Lung (tissue), 12 donors: ENCODE results near the gene RAB3GAP1. TPM values are rescaled to one million over a fixed set of nuclear protein-coding genes. Genes with fewer than 3 reads are reported as not detected.

Source experiments
- ATAC-seq: fragments of 200-7000 bp; cut with Tn5 transposase; one replicate; pipeline ENCODE4 v1.9.1; 2020; ENCODE audit warnings: moderate number of reproducible peaks; ENCODE audit not compliant: insufficient read depth, low FRiP score
- DNase-seq, 3 donors: peaks; one replicate each; pipeline ENCODE4 v3.0.0-alpha.2; 2013 to 2017
- H3K27ac ChIP-seq, 2 donors: one replicate each; pipeline ENCODE4 v1.5.1; 2013; ENCODE audit warnings: mild to moderate bottlenecking in 2 of 2, moderate library complexity in 2 of 2, control low read depth in 1 of 2, inconsistent platforms in 1 of 2, low read depth in 1 of 2, low read length in 1 of 2
- H3K27me3 ChIP-seq, 3 donors: one replicate each; pipeline ENCODE4 v1.5.1; 2013; ENCODE audit warnings: low read length in 2 of 3; ENCODE audit not compliant: control insufficient read depth in 3 of 3, insufficient read depth in 3 of 3
- H3K36me3 ChIP-seq, 4 donors: one replicate each; pipeline ENCODE4 v1.5.1; 2013; ENCODE audit warnings: low read length in 4 of 4, mild to moderate bottlenecking in 1 of 4, moderate library complexity in 1 of 4; ENCODE audit not compliant: control insufficient read depth in 4 of 4, insufficient read depth in 4 of 4
- H3K4me1 ChIP-seq, 5 donors: one replicate each; pipeline ENCODE4 v1.5.1; 2013; ENCODE audit warnings: low read length in 5 of 5, mild to moderate bottlenecking in 2 of 5, moderate library complexity in 1 of 5; ENCODE audit not compliant: control insufficient read depth in 5 of 5, insufficient read depth in 5 of 5
- H3K4me3 ChIP-seq: one replicate; pipeline ENCODE4 v1.5.1; 2013; ENCODE audit warnings: mild to moderate bottlenecking, control low read depth, moderate library complexity
- H3K9ac ChIP-seq, 2 donors: one replicate each; pipeline ENCODE4 v1.5.1; 2013; ENCODE audit warnings: low read length in 2 of 2, control low read depth in 1 of 2; ENCODE audit not compliant: insufficient read depth in 1 of 2
- H3K9me3 ChIP-seq, 4 donors: one replicate each; pipeline ENCODE4 v1.5.1; 2013; ENCODE audit warnings: low read length in 3 of 4, mild to moderate bottlenecking in 1 of 4, moderate library complexity in 1 of 4; ENCODE audit not compliant: control insufficient read depth in 4 of 4, insufficient read depth in 3 of 4
- CTCF ChIP-seq: IDR thresholded peaks from 2 replicates; pipeline ENCODE4 v1.5.1; 2012; ENCODE audit warnings: mild to moderate bottlenecking; ENCODE audit errors: control extremely low read depth, extremely low read depth
- WGBS, 2 donors: extraction: QIAGEN DNeasy Blood & Tissue Kit; methylation state at CpG; one replicate each; pipeline ENCODE4 v1.1.7; 2013; 5-methylcytosine and 5-hydroxymethylcytosine counted together
- polyA plus RNA-seq, 2 donors: library from polyadenylated mRNA; stranded (reverse); fragments of 200-250 nt; gene quantifications; one replicate each; pipeline ENCODE4 v1.2.1, GENCODE V29; 2013
- total RNA-seq, 2 donors: library from RNA; depleted of rRNA in 1 of 2; stranded (reverse); fragments of >200 nt in 1 of 2; gene quantifications; one replicate each; pipeline ENCODE4 v1.2.1, GENCODE V29; 2014 to 2021
- donor health status: control.
- donor health status: control.
- donor health status: Bipolar disorder and iron deficiency.
- donor health status: healthy.
- donor health status: DM: yes; HTN: yes; CAD: no.

RAB3GAP1 gene
- total and polyA plus RNA-seq, 4 donors = 15.2 to 107 (median 25.4) TPM

- 91 to 93% methylated on average over 11 of the region's 11 CpGs for WGBS, 2 donors
- Histone ChIP-seq H3K9ac (no peak overlapping the region), H3K27ac (no peak overlapping the region), H3K4me3 (no peak overlapping the region), H3K9me3 (peaks cover 0 to 2% (median 0%) of the 10 kb centered on the region in 4 donors), H3K4me1 (no peaks in the 10 kb centered on the region), H3K36me3 (peaks cover 30 to 43% (median 36%) of the 10 kb centered on the region in 4 donors), H3K27me3 (no peaks in the 10 kb centered on the region)
- DNase-seq = no peak
- ATAC-seq = no peak
- no peak for TF ChIP-seq CTCF
These were observed 118.0 kb downstream of the RAB3GAP1 start for GRCh38 chr2:135169900-135170753.

GRCh38 chr2:135174049-135174809 is 122.1 kb downstream of the RAB3GAP1 start:
- no peaks in the 10 kb centered on the region for H3K27me3 ChIP-seq
- H3K4me1 ChIP-seq = no peaks in the 10 kb centered on the region
- peaks cover 19 to 35% (median 25%) of the 10 kb centered on the region in 4 donors for H3K36me3 ChIP-seq
- TF ChIP-seq CTCF = no peak
- no peak overlapping the region for H3K27ac ChIP-seq
- WGBS, 2 donors = 89 to 92% methylated on average over 9 of the region's 9 CpGs
- DNase-seq (no peak), ATAC-seq (no peak)
- no peak overlapping the region for H3K9ac ChIP-seq
- H3K4me3 ChIP-seq = no peak overlapping the region
- peaks cover 0 to 2% (median 0%) of the 10 kb centered on the region in 4 donors for H3K9me3 ChIP-seq

GRCh38 chr2:135174810-135175093 is 122.7 kb downstream of the RAB3GAP1 start:
- Histone ChIP-seq H3K27me3 (no peaks in the 10 kb centered on the region), H3K9me3 (peaks cover 0 to 2% (median 0%) of the 10 kb centered on the region in 4 donors), H3K4me1 (no peaks in the 10 kb centered on the region), H3K9ac (no peak overlapping the region), H3K4me3 (no peak overlapping the region), H3K36me3 (peaks cover 16 to 35% (median 25%) of the 10 kb centered on the region in 4 donors), H3K27ac (no peak overlapping the region)
- DNase-seq (no peak), ATAC-seq (no peak)
- 97% methylated on average over 6 of the region's 6 CpGs for WGBS, 2 donors
- TF ChIP-seq CTCF = no peak
